GM23338 (cell line): Measurements from ENCODE around the gene LTBP2. TPM values are rescaled to one million over a fixed set of nuclear protein-coding genes. Genes with fewer than 3 reads are reported as not detected.
A peak's percentile ranks its signal among the peaks of the same experiment; 100 is the strongest.

Source experiments
- ATAC-seq: fragments of 200-7000 bp; cut with Tn5 transposase; 3 replicates; pipeline ENCODE4 v1.9.1; 2020
- DNase-seq: peaks from one replicate; pipeline ENCODE4 v3.0.0-alpha.2; 2015; ENCODE audit warnings: low spot score
- H2AFZ ChIP-seq: fragments of 200-600 bp; sonication (generic); 2 replicates; pipeline ENCODE4 v1.8.0; 2016; ENCODE audit warnings: antibody characterized with exemption, mild to moderate bottlenecking, moderate library complexity
- H3F3A ChIP-seq: fragments of 200-600 bp; sonication (generic); replicated peaks from 2 replicates; pipeline ENCODE4 v1.8.0; 2017; ENCODE audit warnings: antibody characterized with exemption, mixed run types, low read depth
- H3K27ac ChIP-seq: fragments of 200-600 bp; sonication (generic); 2 replicates; pipeline ENCODE4 v1.6.1; 2016; ENCODE audit warnings: low read depth
- H3K27me3 ChIP-seq: fragments of 200-600 bp; sonication (generic); 2 replicates; pipeline ENCODE4 v1.8.0; 2016; ENCODE audit warnings: mild to moderate bottlenecking, mixed run types, moderate library complexity; ENCODE audit not compliant: insufficient read depth
- H3K36me3 ChIP-seq: fragments of 200-600 bp; sonication (generic); 2 replicates; pipeline ENCODE4 v1.8.0; 2016; ENCODE audit warnings: mild to moderate bottlenecking; ENCODE audit not compliant: insufficient read depth
- H3K4me1 ChIP-seq: fragments of 200-600 bp; sonication (generic); 2 replicates; pipeline ENCODE4 v1.8.0; 2016; ENCODE audit warnings: mild to moderate bottlenecking, moderate library complexity; ENCODE audit not compliant: insufficient read depth
- H3K4me2 ChIP-seq: fragments of 200-600 bp; sonication (generic); 2 replicates; pipeline ENCODE4 v1.7.1; 2017; ENCODE audit warnings: mixed run types
- H3K4me3 ChIP-seq: fragments of 200-600 bp; sonication (generic); 2 replicates; pipeline ENCODE4 v1.6.1; 2016; ENCODE audit warnings: mixed run types
- H3K79me2 ChIP-seq: fragments of 200-600 bp; sonication (generic); replicated peaks from 2 replicates; pipeline ENCODE4 v1.8.0; 2017; ENCODE audit warnings: mild to moderate bottlenecking; ENCODE audit not compliant: insufficient read depth
- H3K9me2 ChIP-seq: fragments of 200-600 bp; sonication (generic); 2 replicates; pipeline ENCODE4 v1.8.0; 2017; ENCODE audit not compliant: insufficient read depth
- H4K20me1 ChIP-seq: fragments of 200-600 bp; sonication (generic); replicated peaks from 2 replicates; pipeline ENCODE4 v1.8.0; 2017; ENCODE audit warnings: mild to moderate bottlenecking; ENCODE audit not compliant: insufficient read depth
- H3K27ac Mint-ChIP-seq: 2 replicates; pipeline ENCODE4 v1.8.0; 2020; ENCODE audit warnings: inconsistent platforms, mild to moderate bottlenecking, moderate library complexity, mixed read lengths
- H3K27me3 Mint-ChIP-seq: 3 replicates; pipeline ENCODE4 v1.8.0; 2022; ENCODE audit warnings: low read depth, mild to moderate bottlenecking, moderate library complexity, mixed read lengths, inconsistent platforms; ENCODE audit not compliant: insufficient read depth, poor library complexity
- H3K36me3 Mint-ChIP-seq: 3 replicates; pipeline ENCODE4 v1.8.0; 2021; ENCODE audit warnings: low read depth, mild to moderate bottlenecking, inconsistent platforms, moderate library complexity, mixed read lengths
- H3K4me1 Mint-ChIP-seq: 3 replicates; pipeline ENCODE4 v1.8.0; 2020; ENCODE audit warnings: mild to moderate bottlenecking, inconsistent platforms, mixed read lengths
- H3K4me3 Mint-ChIP-seq: 3 replicates; pipeline ENCODE4 v1.8.0; 2021; ENCODE audit warnings: moderate library complexity, mild to moderate bottlenecking, inconsistent platforms, mixed read lengths
- H3K9me3 Mint-ChIP-seq: 3 replicates; pipeline ENCODE4 v1.8.0; 2020; ENCODE audit warnings: moderate library complexity, mild to moderate bottlenecking, inconsistent platforms, mixed read lengths
- EZH2phosphoT487 ChIP-seq: fragments of 200-600 bp; sonication (generic); IDR thresholded peaks from one replicate; pipeline ENCODE4 v1.8.1; 2018; ENCODE audit warnings: antibody characterized with exemption; ENCODE audit not compliant: unreplicated experiment
- JUNB ChIP-seq: IDR thresholded peaks from one replicate; pipeline ENCODE4 v1.6.1; 2016; ENCODE audit warnings: antibody characterized with exemption; ENCODE audit not compliant: unreplicated experiment
- STAT1 ChIP-seq: IDR thresholded peaks from one replicate; pipeline ENCODE4 v1.6.1; 2016; ENCODE audit warnings: antibody characterized with exemption; ENCODE audit not compliant: unreplicated experiment
- ZNF331 ChIP-seq: fragments of 250-450 bp; sonication (Bioruptor Pico); IDR thresholded peaks from 2 replicates; pipeline ENCODE4 v1.5.0; 2020; ENCODE audit warnings: low read depth, mild to moderate bottlenecking, moderate library complexity
- polyA plus RNA-seq: library from polyadenylated mRNA; unstranded; fragments of >200 nt; fragmentation: Nextera tagmentation; extraction: Ambion mirVana; gene quantifications from 2 replicates; pipeline ENCODE4 v1.2.1, GENCODE V29; 2016
- total RNA-seq: library from RNA; depleted of rRNA; stranded (reverse); fragments of >200 nt; shearing (Covaris generic); gene quantifications from 2 replicates; pipeline ENCODE4 v1.2.3, GENCODE V29; 2014
- TF ChIP-seq, protein P1 (sequence below), 2 experiments: fragments of 200-600 bp in 1 of 2; sonication (generic) in 1 of 2; conservative IDR thresholded peaks; 2 replicates each; pipeline versions ENCODE4 v1.5.1 to v1.6.1; 2016 to 2017; ENCODE audit warnings: antibody characterized with exemption in 2 of 2, low read depth in 2 of 2, mild to moderate bottlenecking in 2 of 2, moderate library complexity in 1 of 2
- TF ChIP-seq, protein P2 (sequence below): IDR thresholded peaks from 2 replicates; pipeline ENCODE4 v1.6.1; 2016; ENCODE audit warnings: antibody characterized with exemption

LTBP2 gene
- total and polyA plus RNA-seq, 2 experiments from 2014 or later, result 0.27 to 0.49 TPM

DNA sequence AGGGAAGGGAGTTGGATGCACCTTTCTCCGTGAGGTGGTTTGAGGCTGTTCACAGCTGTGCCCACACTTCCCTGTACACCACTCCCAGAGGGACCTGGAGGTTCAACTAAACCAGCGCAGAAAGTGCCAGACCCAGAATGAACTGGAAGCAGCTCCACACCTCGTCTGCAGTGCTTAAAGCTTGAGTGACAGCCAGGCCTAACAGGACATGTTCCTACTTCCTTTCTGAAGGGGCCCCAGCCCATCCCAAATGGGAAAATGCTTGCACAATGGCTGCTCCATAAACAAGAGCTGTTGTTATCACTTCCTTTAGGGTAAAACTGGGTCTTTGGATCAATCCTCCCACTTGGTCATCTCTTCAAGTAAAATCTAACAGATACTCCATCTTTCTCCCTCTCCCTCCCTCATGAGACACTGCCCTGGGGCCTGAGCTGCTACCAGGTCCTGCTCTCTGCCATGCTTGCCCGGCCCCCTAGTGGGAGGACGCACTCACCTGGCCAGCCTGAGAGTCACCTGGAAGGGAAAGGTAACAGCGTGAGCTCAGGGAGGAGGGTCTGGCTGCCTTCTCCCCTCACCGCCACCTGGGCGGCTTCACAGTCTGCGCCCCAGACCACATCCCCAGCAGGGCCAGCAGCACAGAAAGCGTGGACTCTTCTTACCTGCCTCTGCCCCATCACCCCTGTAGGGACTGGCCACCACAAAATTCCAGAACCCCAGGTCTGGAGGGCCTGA is 85.0 kb downstream of the LTBP2 start:
- Histone ChIP-seq H4K20me1 (no peaks in the 10 kb centered on the region), H3K27ac (no peak overlapping the region), H3K4me1 (no peaks in the 10 kb centered on the region), H2AFZ (peak overlapping the region; percentile 76; the same call in 1 of the 2 replicates), H3F3A (no peaks in the 10 kb centered on the region), H3K36me3 (no peaks in the 10 kb centered on the region), H3K4me3 (no peak overlapping the region), H3K79me2 (no peaks in the 10 kb centered on the region), H3K4me2 (no peak overlapping the region), H3K9me2 (no peaks in the 10 kb centered on the region), H3K27me3 (no peaks in the 10 kb centered on the region)
- Mint-ChIP-seq H3K4me3 (no peak overlapping the region), H3K27me3 (peaks cover 10% of the 10 kb centered on the region), H3K27ac (no peak overlapping the region), H3K4me1 (peaks cover 15% of the 10 kb centered on the region), H3K36me3 (no peaks in the 10 kb centered on the region), H3K9me3 (no peaks in the 10 kb centered on the region)
- ATAC-seq (peak; percentile 47), DNase-seq (peak; percentile 50)
- TF ChIP-seq, protein P1, sequence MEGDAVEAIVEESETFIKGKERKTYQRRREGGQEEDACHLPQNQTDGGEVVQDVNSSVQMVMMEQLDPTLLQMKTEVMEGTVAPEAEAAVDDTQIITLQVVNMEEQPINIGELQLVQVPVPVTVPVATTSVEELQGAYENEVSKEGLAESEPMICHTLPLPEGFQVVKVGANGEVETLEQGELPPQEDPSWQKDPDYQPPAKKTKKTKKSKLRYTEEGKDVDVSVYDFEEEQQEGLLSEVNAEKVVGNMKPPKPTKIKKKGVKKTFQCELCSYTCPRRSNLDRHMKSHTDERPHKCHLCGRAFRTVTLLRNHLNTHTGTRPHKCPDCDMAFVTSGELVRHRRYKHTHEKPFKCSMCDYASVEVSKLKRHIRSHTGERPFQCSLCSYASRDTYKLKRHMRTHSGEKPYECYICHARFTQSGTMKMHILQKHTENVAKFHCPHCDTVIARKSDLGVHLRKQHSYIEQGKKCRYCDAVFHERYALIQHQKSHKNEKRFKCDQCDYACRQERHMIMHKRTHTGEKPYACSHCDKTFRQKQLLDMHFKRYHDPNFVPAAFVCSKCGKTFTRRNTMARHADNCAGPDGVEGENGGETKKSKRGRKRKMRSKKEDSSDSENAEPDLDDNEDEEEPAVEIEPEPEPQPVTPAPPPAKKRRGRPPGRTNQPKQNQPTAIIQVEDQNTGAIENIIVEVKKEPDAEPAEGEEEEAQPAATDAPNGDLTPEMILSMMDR (conservative IDR thresholded peaks at IDR 0.05; ENCODE audit: low read depth in 2 of 2), result peak; percentile 35 to 38; a peak in 2 of 4 replicates
- no peak for TF ChIP-seq ZNF331
- TF ChIP-seq STAT1, result no peak

DNA sequence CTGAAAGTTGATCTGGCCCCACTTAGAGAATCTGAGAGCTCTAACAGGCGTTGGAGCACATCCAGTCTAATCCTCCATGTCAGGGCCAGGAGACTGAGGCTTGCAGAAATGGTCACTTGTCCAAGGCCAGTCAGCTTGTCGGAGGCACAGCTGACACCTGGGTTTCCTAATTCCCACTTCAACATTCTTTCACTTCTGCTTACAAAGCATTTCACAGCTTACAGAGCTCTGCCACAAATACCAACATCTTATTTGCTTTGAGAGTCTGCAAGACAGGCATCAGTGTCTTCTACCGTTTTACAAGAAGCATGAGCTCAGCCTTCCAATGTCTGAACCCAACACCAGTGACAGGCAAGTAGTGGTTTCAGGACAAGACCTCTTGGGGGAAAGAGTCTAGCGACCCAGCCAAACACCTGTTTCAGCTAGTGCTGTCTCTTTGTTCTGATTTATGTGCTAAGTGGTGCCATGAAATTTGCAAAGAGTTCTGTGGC is 86.6 kb downstream of the LTBP2 start:
- Histone ChIP-seq H2AFZ (no peak overlapping the region), H3K4me2 (no peak overlapping the region), H3K4me1 (no peaks in the 10 kb centered on the region), H4K20me1 (no peaks in the 10 kb centered on the region), H3K27me3 (no peaks in the 10 kb centered on the region), H3F3A (no peaks in the 10 kb centered on the region), H3K27ac (no peak overlapping the region), H3K9me2 (no peaks in the 10 kb centered on the region), H3K36me3 (no peaks in the 10 kb centered on the region), H3K4me3 (no peak overlapping the region), H3K79me2 (no peaks in the 10 kb centered on the region)
- peaks cover 9% of the 10 kb centered on the region for H3K27me3 Mint-ChIP-seq
- H3K4me3 Mint-ChIP-seq, result no peak overlapping the region
- H3K27ac Mint-ChIP-seq, result no peak overlapping the region
- ATAC-seq, result no peak
- H3K4me1 Mint-ChIP-seq, result peaks cover 6% of the 10 kb centered on the region
- no peaks in the 10 kb centered on the region for H3K36me3 Mint-ChIP-seq
- no peak for DNase-seq
- no peaks in the 10 kb centered on the region for H3K9me3 Mint-ChIP-seq
- TF ChIP-seq JUNB, result no peak
- no peak for TF ChIP-seq EZH2phosphoT487
- TF ChIP-seq, protein P2, sequence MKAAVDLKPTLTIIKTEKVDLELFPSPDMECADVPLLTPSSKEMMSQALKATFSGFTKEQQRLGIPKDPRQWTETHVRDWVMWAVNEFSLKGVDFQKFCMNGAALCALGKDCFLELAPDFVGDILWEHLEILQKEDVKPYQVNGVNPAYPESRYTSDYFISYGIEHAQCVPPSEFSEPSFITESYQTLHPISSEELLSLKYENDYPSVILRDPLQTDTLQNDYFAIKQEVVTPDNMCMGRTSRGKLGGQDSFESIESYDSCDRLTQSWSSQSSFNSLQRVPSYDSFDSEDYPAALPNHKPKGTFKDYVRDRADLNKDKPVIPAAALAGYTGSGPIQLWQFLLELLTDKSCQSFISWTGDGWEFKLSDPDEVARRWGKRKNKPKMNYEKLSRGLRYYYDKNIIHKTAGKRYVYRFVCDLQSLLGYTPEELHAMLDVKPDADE, result no peak
- TF ChIP-seq ZNF331, result no peak

DNA sequence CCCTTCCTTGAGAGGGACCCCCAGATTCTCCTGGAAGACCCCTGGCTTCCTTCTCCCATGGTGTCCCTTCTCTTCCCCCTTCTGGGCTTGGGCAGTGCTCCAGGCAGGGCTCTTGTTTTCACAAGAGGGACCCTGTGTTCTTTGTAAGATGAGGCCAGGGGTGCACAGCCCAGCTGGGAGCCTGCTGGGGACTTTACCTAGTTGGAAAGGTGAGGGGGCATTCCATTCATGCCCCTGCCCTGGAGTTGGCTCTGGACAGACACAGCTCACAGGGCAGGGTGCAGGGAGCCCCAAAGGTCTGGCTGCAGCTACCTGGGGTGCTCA is 87.3 kb downstream of the LTBP2 start:
- H3K27me3 Mint-ChIP-seq, result peaks cover 6% of the 10 kb centered on the region
- no peak overlapping the region for H3K4me3 Mint-ChIP-seq
- H3K9me3 Mint-ChIP-seq, result no peaks in the 10 kb centered on the region
- H3K4me1 ChIP-seq, result no peaks in the 10 kb centered on the region
- H3K36me3 Mint-ChIP-seq, result no peaks in the 10 kb centered on the region
- no peak overlapping the region for H2AFZ ChIP-seq
- no peak overlapping the region for H3K27ac ChIP-seq
- no peak overlapping the region for H3K4me2 ChIP-seq
- no peaks in the 10 kb centered on the region for H3K9me2 ChIP-seq
- H3K36me3 ChIP-seq, result no peaks in the 10 kb centered on the region
- H3K4me1 Mint-ChIP-seq, result peaks cover 6% of the 10 kb centered on the region
- no peaks in the 10 kb centered on the region for H3K79me2 ChIP-seq
- H3K27ac Mint-ChIP-seq, result no peak overlapping the region
- H3F3A ChIP-seq, result no peaks in the 10 kb centered on the region
- no peak for DNase-seq
- H4K20me1 ChIP-seq, result no peaks in the 10 kb centered on the region
- no peaks in the 10 kb centered on the region for H3K27me3 ChIP-seq
- ATAC-seq, result no peak; the same call in 2 of the 3 replicates
- no peak overlapping the region for H3K4me3 ChIP-seq
- no peak for TF ChIP-seq JUNB
- TF ChIP-seq, protein P1 (conservative IDR thresholded peaks at IDR 0.05; ENCODE audit: low read depth in 2 of 2), result no peak
